Neuronal stem cell (in vitro differentiated cells): ENCODE data around the gene PRR16.
A peak's percentile ranks its signal among the peaks of the same experiment; 100 is the strongest.

ENCODE experiments used
- DNase-seq: peaks from one replicate; pipeline ENCODE4 v3.0.0-alpha.2; 2013; ENCODE audit warnings: low spot score
- H2AFZ ChIP-seq: one replicate; pipeline ENCODE4 v1.6.1; 2013; ENCODE audit warnings: mild to moderate bottlenecking, low read length, inconsistent platforms
- H2AK5ac ChIP-seq: 2 replicates; pipeline ENCODE4 v1.6.1; 2013; ENCODE audit warnings: low read depth, mild to moderate bottlenecking, inconsistent platforms, low read length, moderate library complexity, mixed read lengths
- H2BK120ac ChIP-seq: 2 replicates; pipeline ENCODE4 v1.6.1; 2013; ENCODE audit warnings: low read depth, mild to moderate bottlenecking, inconsistent platforms, low read length, moderate library complexity, mixed read lengths
- H2BK12ac ChIP-seq: one replicate; pipeline ENCODE4 v1.6.1; 2013; ENCODE audit warnings: low read length, inconsistent platforms
- H2BK15ac ChIP-seq: 2 replicates; pipeline ENCODE4 v1.6.1; 2013; ENCODE audit warnings: mild to moderate bottlenecking, low read length, inconsistent platforms, mixed read lengths
- H2BK5ac ChIP-seq: one replicate; pipeline ENCODE4 v1.6.1; 2013; ENCODE audit warnings: inconsistent platforms, mild to moderate bottlenecking, low read length, moderate library complexity
- H3K14ac ChIP-seq: one replicate; pipeline ENCODE4 v1.6.1; 2013; ENCODE audit warnings: low read length, inconsistent platforms
- H3K18ac ChIP-seq: 2 replicates; pipeline ENCODE4 v1.6.1; 2013; ENCODE audit warnings: low read length, inconsistent platforms
- H3K23ac ChIP-seq: 2 replicates; pipeline ENCODE4 v1.6.1; 2013; ENCODE audit warnings: low read depth, mild to moderate bottlenecking, mixed read lengths, low read length, inconsistent platforms; ENCODE audit not compliant: poor library complexity
- H3K27ac ChIP-seq: replicated peaks from 3 replicates; pipeline ENCODE4 v1.5.1; 2013; ENCODE audit warnings: low read length, inconsistent platforms
- H3K27me3 ChIP-seq, 3 experiments: 2 replicates each; pipeline ENCODE4 v1.6.1; 2013; ENCODE audit warnings: low read length in 3 of 3, mild to moderate bottlenecking in 2 of 3, inconsistent platforms in 1 of 3, low read depth in 1 of 3, mixed read lengths in 1 of 3, moderate library complexity in 1 of 3; ENCODE audit not compliant: control insufficient read depth in 3 of 3, insufficient read depth in 3 of 3
- H3K36me3 ChIP-seq, 2 donors: replicated peaks in 1 of 2; 2 replicates each; pipeline ENCODE4 v1.6.1; 2013; ENCODE audit warnings: low read length in 2 of 2; ENCODE audit not compliant: control insufficient read depth in 2 of 2, insufficient read depth in 2 of 2
- H3K4ac ChIP-seq: 2 replicates; pipeline ENCODE4 v1.6.1; 2013; ENCODE audit warnings: inconsistent platforms, mild to moderate bottlenecking, low read length, moderate library complexity
- H3K4me1 ChIP-seq, 2 donors: 1 replicate in 1 of 2; 2 replicates in 1 of 2; pipeline ENCODE4 v1.6.1; 2013; ENCODE audit warnings: low read length in 2 of 2, low read depth in 1 of 2; ENCODE audit not compliant: control insufficient read depth in 2 of 2, insufficient read depth in 1 of 2
- H3K4me2 ChIP-seq: one replicate; pipeline ENCODE4 v1.6.1; 2013; ENCODE audit warnings: mild to moderate bottlenecking, low read length, inconsistent platforms; ENCODE audit not compliant: insufficient read depth, poor library complexity, severe bottlenecking
- H3K4me3 ChIP-seq, 2 donors: 2 replicates each; pipeline ENCODE4 v1.5.1; 2013; ENCODE audit warnings: low read length in 2 of 2, mild to moderate bottlenecking in 2 of 2, inconsistent platforms in 1 of 2, moderate library complexity in 1 of 2
- H3K79me1 ChIP-seq: one replicate; pipeline ENCODE4 v1.6.1; 2013; ENCODE audit warnings: low read depth, mild to moderate bottlenecking, inconsistent platforms, low read length, moderate library complexity
- H3K9ac ChIP-seq: one replicate; pipeline ENCODE4 v1.6.1; 2013; ENCODE audit warnings: mild to moderate bottlenecking, low read depth, low read length, inconsistent platforms; ENCODE audit not compliant: poor library complexity
- H3K9me3 ChIP-seq, 2 donors: replicated peaks in 1 of 2; 2 replicates each; pipeline versions ENCODE3 to v1.6.1; 2013; ENCODE audit warnings: low read length in 2 of 2, mild to moderate bottlenecking in 2 of 2, inconsistent platforms in 1 of 2, low read depth in 1 of 2, mixed read lengths in 1 of 2, moderate library complexity in 1 of 2; ENCODE audit not compliant: control insufficient read depth in 2 of 2, insufficient read depth in 1 of 2
- H4K8ac ChIP-seq: one replicate; pipeline ENCODE4 v1.6.1; 2013; ENCODE audit warnings: low read depth, mild to moderate bottlenecking, inconsistent platforms, low read length, moderate library complexity
- H4K91ac ChIP-seq: one replicate; pipeline ENCODE4 v1.6.1; 2013; ENCODE audit warnings: low read length, low read depth, mild to moderate bottlenecking, inconsistent platforms; ENCODE audit not compliant: poor library complexity
- WGBS, 2 donors: extraction: QIAGEN DNeasy Blood & Tissue Kit; methylation state at CpG; one replicate each; pipeline ENCODE4 v1.1.7; 2013; ENCODE audit warnings: missing lambda C conversion rate in 2 of 2, mixed read lengths in 1 of 2; ENCODE audit not compliant: insufficient read length in 2 of 2, insufficient replicate concordance in 1 of 2; ENCODE audit errors: extremely low coverage in 2 of 2; 5-methylcytosine and 5-hydroxymethylcytosine counted together

The PRR16 gene

GRCh38 chr5:120615967-120616645 lies 152.0 kb downstream of the PRR16 start:
- Histone ChIP-seq H3K23ac (no peak overlapping the region), H3K14ac (no peak overlapping the region), H2BK120ac (no peak overlapping the region), H3K27me3 (no peaks in the 10 kb centered on the region), H3K18ac (no peak overlapping the region), H3K9me3 (no peaks in the 10 kb centered on the region), H3K4me2 (no peak overlapping the region), H2BK12ac (no peak overlapping the region), H3K36me3 (no peaks in the 10 kb centered on the region), H3K79me1 (no peaks in the 10 kb centered on the region), H3K27ac (no peak overlapping the region), H2AK5ac (no peak overlapping the region), H3K4ac (no peak overlapping the region), H3K9ac (no peak overlapping the region), H3K4me3 (no peak overlapping the region), H2BK15ac (no peak overlapping the region), H3K4me1 (peaks cover 0 to 2% of the 10 kb centered on the region in 2 donors), H2AFZ (peak overlapping the region; percentile 58), H4K91ac (no peak overlapping the region), H4K8ac (no peak overlapping the region), H2BK5ac (no peak overlapping the region)
- no CpG with 5 or more reads among the region's 7 CpGs for WGBS, 2 donors
- DNase-seq = no peak

GRCh38 chr5:120621339-120621738 lies 157.2 kb downstream of the PRR16 start:
- Histone ChIP-seq H2AK5ac (no peak overlapping the region), H3K4me1 (no peaks in the 10 kb centered on the region), H2BK12ac (no peak overlapping the region), H3K9me3 (no peaks in the 10 kb centered on the region), H3K4me3 (no peak overlapping the region), H3K36me3 (no peaks in the 10 kb centered on the region), H3K14ac (no peak overlapping the region), H3K79me1 (no peaks in the 10 kb centered on the region), H2BK120ac (no peak overlapping the region), H3K9ac (no peak overlapping the region), H2BK15ac (no peak overlapping the region), H3K18ac (no peak overlapping the region), H3K4ac (no peak overlapping the region), H4K8ac (no peak overlapping the region), H3K23ac (no peak overlapping the region), H3K27ac (no peak overlapping the region), H2AFZ (no peak overlapping the region), H3K27me3 (no peaks in the 10 kb centered on the region), H3K4me2 (no peak overlapping the region), H2BK5ac (no peak overlapping the region), H4K91ac (no peak overlapping the region)
- DNase-seq = no peak
- WGBS, 2 donors = no CpG with 5 or more reads among the region's 2 CpGs

GRCh38 chr5:120624021-120624563 lies 160.0 kb downstream of the PRR16 start:
- Histone ChIP-seq H2BK5ac (no peak overlapping the region), H3K9ac (no peak overlapping the region), H2BK120ac (no peak overlapping the region), H3K14ac (no peak overlapping the region), H2AK5ac (no peak overlapping the region), H3K23ac (no peak overlapping the region), H3K79me1 (no peaks in the 10 kb centered on the region), H2BK15ac (no peak overlapping the region), H3K4me3 (no peak overlapping the region), H3K9me3 (no peaks in the 10 kb centered on the region), H4K8ac (no peak overlapping the region), H3K4me1 (no peaks in the 10 kb centered on the region), H3K4ac (no peak overlapping the region), H2AFZ (no peak overlapping the region), H2BK12ac (no peak overlapping the region), H3K4me2 (no peak overlapping the region), H4K91ac (no peak overlapping the region), H3K27ac (no peak overlapping the region), H3K27me3 (no peaks in the 10 kb centered on the region), H3K18ac (no peak overlapping the region), H3K36me3 (no peaks in the 10 kb centered on the region)
- no peak for DNase-seq
- WGBS, 2 donors = no CpG with 5 or more reads among the region's 1 CpG

GRCh38 chr5:120628156-120628555 lies 164.1 kb downstream of the PRR16 start:
- H3K4me1 ChIP-seq = no peaks in the 10 kb centered on the region
- H3K23ac ChIP-seq = no peak overlapping the region
- no peaks in the 10 kb centered on the region for H3K9me3 ChIP-seq
- no CpG with 5 or more reads among the region's 3 CpGs for WGBS, 2 donors
- no peak overlapping the region for H2AK5ac ChIP-seq
- H3K4me2 ChIP-seq = no peak overlapping the region
- H2BK120ac ChIP-seq = no peak overlapping the region
- no peak overlapping the region for H2BK12ac ChIP-seq
- H2BK5ac ChIP-seq = no peak overlapping the region
- no peak overlapping the region for H4K91ac ChIP-seq
- no peak overlapping the region for H4K8ac ChIP-seq
- H3K27ac ChIP-seq = no peak overlapping the region
- no peaks in the 10 kb centered on the region for H3K79me1 ChIP-seq
- no peak overlapping the region for H3K14ac ChIP-seq
- H3K9ac ChIP-seq = no peak overlapping the region
- no peak overlapping the region for H3K18ac ChIP-seq
- no peak overlapping the region for H2AFZ ChIP-seq
- no peaks in the 10 kb centered on the region for H3K36me3 ChIP-seq
- no peak overlapping the region for H3K4ac ChIP-seq
- H2BK15ac ChIP-seq = no peak overlapping the region
- no peaks in the 10 kb centered on the region for H3K27me3 ChIP-seq
- DNase-seq = no peak
- H3K4me3 ChIP-seq = no peak overlapping the region
